Omental fat pad (tissue), 4 donors: Measurements from ENCODE around the gene KDM4E. TPM values are rescaled to one million over a fixed set of nuclear protein-coding genes. Genes with fewer than 3 reads are reported as not detected.
"Not testable (repeated sequence)": the region's sequence is repeated elsewhere in the genome, so short reads cannot be mapped to it uniquely, and the experiment has no call there.

Source experiments
- ATAC-seq: fragments of 150-250 bp; one replicate; pipeline ENCODE4 v1.9.1; 2016; ENCODE audit warnings: mild to moderate bottlenecking, moderate library complexity; ENCODE audit not compliant: low FRiP score
- DNase-seq: peaks from one replicate; pipeline ENCODE4 v3.0.0-alpha.2; 2019; ENCODE audit warnings: low spot score
- total RNA-seq, 4 donors: library from RNA; depleted of rRNA; stranded (reverse); fragments of >200 nt; gene quantifications; one replicate each; pipeline ENCODE4 v1.1.0, GENCODE V29; 2016
- TF ChIP-seq, protein P1 (sequence below), 3 donors: fragments of 450-650 bp; IDR thresholded peaks; one replicate each; pipeline ENCODE4 v1.5.1; 2016 to 2017; ENCODE audit warnings: antibody characterized with exemption in 3 of 3, mild to moderate bottlenecking in 3 of 3, moderate library complexity in 2 of 3

KDM4E gene
- total RNA-seq, 4 donors from 2014 or later: not detected

- TF ChIP-seq, protein P1, sequence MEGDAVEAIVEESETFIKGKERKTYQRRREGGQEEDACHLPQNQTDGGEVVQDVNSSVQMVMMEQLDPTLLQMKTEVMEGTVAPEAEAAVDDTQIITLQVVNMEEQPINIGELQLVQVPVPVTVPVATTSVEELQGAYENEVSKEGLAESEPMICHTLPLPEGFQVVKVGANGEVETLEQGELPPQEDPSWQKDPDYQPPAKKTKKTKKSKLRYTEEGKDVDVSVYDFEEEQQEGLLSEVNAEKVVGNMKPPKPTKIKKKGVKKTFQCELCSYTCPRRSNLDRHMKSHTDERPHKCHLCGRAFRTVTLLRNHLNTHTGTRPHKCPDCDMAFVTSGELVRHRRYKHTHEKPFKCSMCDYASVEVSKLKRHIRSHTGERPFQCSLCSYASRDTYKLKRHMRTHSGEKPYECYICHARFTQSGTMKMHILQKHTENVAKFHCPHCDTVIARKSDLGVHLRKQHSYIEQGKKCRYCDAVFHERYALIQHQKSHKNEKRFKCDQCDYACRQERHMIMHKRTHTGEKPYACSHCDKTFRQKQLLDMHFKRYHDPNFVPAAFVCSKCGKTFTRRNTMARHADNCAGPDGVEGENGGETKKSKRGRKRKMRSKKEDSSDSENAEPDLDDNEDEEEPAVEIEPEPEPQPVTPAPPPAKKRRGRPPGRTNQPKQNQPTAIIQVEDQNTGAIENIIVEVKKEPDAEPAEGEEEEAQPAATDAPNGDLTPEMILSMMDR (IDR thresholded peaks at IDR 0.05): no peak
- no peak for ATAC-seq
- DNase-seq: no peak
Observed at GRCh38 chr11:95033051-95033450, 8.0 kb downstream of the KDM4E start.

DNA sequence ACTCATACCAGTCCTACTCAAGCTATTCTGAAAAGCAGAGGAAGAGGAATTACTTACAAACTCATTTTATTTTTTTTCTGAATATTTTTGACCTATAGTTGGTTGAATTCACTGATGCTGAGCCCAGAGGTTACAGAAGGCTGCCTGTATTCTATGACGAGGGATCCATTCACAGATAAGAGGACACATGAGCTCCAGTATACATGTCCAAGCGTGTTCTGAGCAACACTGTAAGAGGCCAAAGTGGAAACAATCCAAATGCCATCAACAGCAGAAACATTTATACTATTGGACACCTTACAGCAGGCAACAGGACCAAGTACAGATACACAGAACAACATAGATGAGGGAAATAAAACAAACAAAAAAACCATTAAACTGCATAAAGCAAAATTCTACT is 10.3 kb downstream of the KDM4E start:
- TF ChIP-seq, protein P1 (IDR thresholded peaks at IDR 0.05): no peak
- DNase-seq (no peak), ATAC-seq (no peak)

DNA sequence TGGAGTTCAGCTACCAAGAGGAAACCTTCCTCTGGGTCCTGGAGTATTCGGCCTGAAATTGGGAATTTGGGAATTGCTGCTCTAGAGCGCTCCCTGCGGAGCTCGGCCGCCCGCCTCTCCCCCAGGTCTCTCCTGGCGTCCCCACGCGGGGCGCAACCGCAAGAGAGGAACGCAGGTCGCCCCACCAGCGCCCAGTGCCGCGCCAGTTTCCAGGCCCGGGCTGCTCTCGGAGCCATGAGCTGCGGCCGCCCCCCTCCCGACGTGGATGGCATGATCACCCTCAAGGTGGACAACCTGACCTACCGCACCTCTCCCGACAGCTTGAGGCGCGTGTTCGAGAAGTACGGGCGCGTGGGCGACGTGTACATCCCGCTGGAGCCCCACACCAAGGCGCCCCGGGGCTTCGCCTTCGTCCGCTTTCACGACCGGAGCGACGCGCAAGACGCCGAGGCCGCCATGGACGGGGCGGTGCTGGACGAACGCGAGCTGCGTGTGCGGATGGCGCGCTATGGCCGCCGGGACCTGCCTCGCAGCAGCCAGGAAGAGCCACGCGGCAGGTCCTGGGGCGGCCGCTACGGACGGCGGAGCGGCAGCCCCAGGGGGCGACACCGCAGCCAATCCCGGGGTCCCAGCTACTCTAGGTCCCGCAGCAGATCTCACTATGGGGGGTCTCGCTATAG is 12.4 kb downstream of the KDM4E start:
- not testable (repeated sequence) for ATAC-seq, DNase-seq

- DNase-seq (no peak), ATAC-seq (no peak)
- TF ChIP-seq, protein P1 (IDR thresholded peaks at IDR 0.05): no peak
Observed at GRCh38 chr11:95042239-95042638, 17.2 kb downstream of the KDM4E start.

- no peak for ATAC-seq
- no peak for DNase-seq
- TF ChIP-seq, protein P1 (IDR thresholded peaks at IDR 0.05): no peak
Observed at GRCh38 chr11:95042906-95043305, 17.8 kb downstream of the KDM4E start.

DNA sequence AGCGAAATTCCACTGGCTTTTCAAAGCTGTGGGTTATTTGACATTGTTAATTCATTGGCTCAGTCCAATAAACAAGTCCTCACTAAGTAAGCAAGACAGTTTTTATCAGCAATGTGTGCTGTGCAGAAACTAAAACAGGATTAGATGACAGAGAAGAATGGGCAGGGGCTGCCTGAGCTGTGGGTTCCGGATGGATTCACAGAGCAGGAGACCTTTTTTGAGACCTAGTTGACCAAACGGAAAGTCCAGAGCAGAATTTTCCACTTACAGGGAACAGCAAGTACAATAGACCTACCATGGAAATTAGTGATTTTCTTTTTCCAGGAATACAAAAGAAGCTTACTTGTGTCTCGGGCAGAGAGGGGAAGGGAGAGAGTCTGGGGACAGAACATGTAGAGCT is 19.0 kb downstream of the KDM4E start:
- DNase-seq: no peak
- TF ChIP-seq, protein P1 (IDR thresholded peaks at IDR 0.05): no peak

DNA sequence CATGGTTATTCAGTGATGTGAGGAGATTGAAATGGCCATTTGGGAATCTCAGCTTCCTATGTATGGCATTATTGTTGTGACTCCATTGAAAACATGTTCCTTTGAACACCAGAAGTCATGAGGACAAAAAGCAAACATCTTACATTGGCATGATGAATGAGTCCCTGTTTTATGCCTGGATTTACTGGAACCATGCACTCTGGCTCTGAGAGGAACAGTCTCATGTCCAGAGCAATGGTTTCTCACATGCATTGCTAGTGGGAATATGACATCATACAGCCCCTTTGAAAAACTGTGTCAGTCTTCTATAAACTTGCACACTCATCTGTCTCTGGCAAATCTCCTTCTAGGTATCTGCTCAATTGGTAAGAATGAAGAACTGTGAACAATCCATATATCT is 20.8 kb downstream of the KDM4E start:
- no peak for DNase-seq
- TF ChIP-seq, protein P1 (IDR thresholded peaks at IDR 0.05): no peak
- ATAC-seq: no peak

More for the DNA sequence above, 19.0 kb downstream of the KDM4E start:
- ATAC-seq: no peak

- not testable (repeated sequence) for DNase-seq, ATAC-seq
Observed at GRCh38 chr11:95049122-95049521, 24.1 kb downstream of the KDM4E start, which contains the start of gene KDM4F. Gene KDM4F, plus strand, starts transcription at chr11:95049422.
